HEK293 (cell line): ENCODE measurements around the gene ERRFI1.

Experiments
- HOXA7 ChIP-seq: sonication (generic); formaldehyde crosslinking; IDR thresholded peaks from 2 replicates; pipeline ENCODE4 v1.8.1; 2022; ENCODE audit warnings: missing genetic modification reagents, borderline replicate concordance
- HOXD13 ChIP-seq: sonication (generic); formaldehyde crosslinking; IDR thresholded peaks from 2 replicates; pipeline ENCODE4 v1.8.0; 2022; ENCODE audit warnings: missing genetic modification reagents, borderline replicate concordance
- IKZF3 ChIP-seq: fragments of 450-650 bp; IDR thresholded peaks from 2 replicates; pipeline ENCODE4 v1.5.0; 2018; ENCODE audit warnings: missing biosample characterization, mild to moderate bottlenecking, missing genetic modification characterization, moderate library complexity
- KLF10 ChIP-seq: fragments of 450-650 bp; IDR thresholded peaks from 2 replicates; pipeline ENCODE4 v1.5.1; 2018; ENCODE audit warnings: missing biosample characterization, mild to moderate bottlenecking, missing genetic modification characterization
- PATZ1 ChIP-seq: fragments of 450-650 bp; formaldehyde crosslinking; IDR thresholded peaks from 2 replicates; pipeline ENCODE4 v1.5.1; 2016; ENCODE audit warnings: missing biosample characterization, missing genetic modification characterization
- PBX3 ChIP-seq: sonication (generic); formaldehyde crosslinking; IDR thresholded peaks from 2 replicates; pipeline ENCODE4 v1.8.1; 2022; ENCODE audit warnings: mild to moderate bottlenecking, moderate library complexity, missing genetic modification reagents
- PRDM6 ChIP-seq: fragments of 450-650 bp; formaldehyde crosslinking; IDR thresholded peaks from 2 replicates; pipeline ENCODE4 v1.5.1; 2017; ENCODE audit warnings: missing biosample characterization, missing genetic modification characterization
- ZBTB1 ChIP-seq: fragments of 450-650 bp; formaldehyde crosslinking; IDR thresholded peaks from 2 replicates; pipeline ENCODE4 v1.5.1; 2016; ENCODE audit warnings: missing biosample characterization, missing genetic modification characterization
- ZBTB11 ChIP-seq: fragments of 450-650 bp; formaldehyde crosslinking; conservative IDR thresholded peaks from 2 replicates; pipeline ENCODE4 v1.5.1; 2016; ENCODE audit warnings: low read depth, missing biosample characterization, missing genetic modification characterization
- ZBTB17 ChIP-seq: fragments of 450-650 bp; formaldehyde crosslinking; IDR thresholded peaks from 2 replicates; pipeline ENCODE4 v1.5.1; 2016; ENCODE audit warnings: missing biosample characterization, missing genetic modification characterization
- ZBTB20 ChIP-seq: fragments of 450-650 bp; formaldehyde crosslinking; IDR thresholded peaks from 2 replicates; pipeline ENCODE4 v1.5.1; 2016; ENCODE audit warnings: missing biosample characterization, missing genetic modification characterization
- ZNF155 ChIP-seq: fragments of 450-650 bp; formaldehyde crosslinking; IDR thresholded peaks from 2 replicates; pipeline ENCODE4 v1.5.1; 2016; ENCODE audit warnings: missing biosample characterization, missing genetic modification characterization
- ZNF16 ChIP-seq: fragments of 450-650 bp; formaldehyde crosslinking; IDR thresholded peaks from 2 replicates; pipeline ENCODE4 v1.5.1; 2016; ENCODE audit warnings: low read depth, missing biosample characterization, missing genetic modification characterization
- ZNF18 ChIP-seq: fragments of 450-650 bp; formaldehyde crosslinking; IDR thresholded peaks from 2 replicates; pipeline ENCODE4 v1.5.1; 2016; ENCODE audit warnings: missing biosample characterization, missing genetic modification characterization
- ZNF223 ChIP-seq: fragments of 450-650 bp; formaldehyde crosslinking; IDR thresholded peaks from 2 replicates; pipeline ENCODE4 v1.5.1; 2016; ENCODE audit warnings: missing biosample characterization, missing genetic modification characterization
- ZNF274 ChIP-seq, 2 experiments: fragments of 200-500 bp in 1 of 2; fragments of 450-650 bp in 1 of 2; sonication (Bioruptor generic) in 1 of 2; formaldehyde crosslinking in 1 of 2; IDR thresholded peaks; 2 replicates each; pipeline versions ENCODE4 v1.5.1 to v1.6.1; 2014 to 2016; ENCODE audit warnings: borderline replicate concordance in 1 of 2, inconsistent platforms in 1 of 2, low read length in 1 of 2, missing biosample characterization in 1 of 2, missing genetic modification characterization in 1 of 2
- ZNF426 ChIP-seq: fragments of 450-650 bp; formaldehyde crosslinking; IDR thresholded peaks from 2 replicates; pipeline ENCODE4 v1.5.1; 2017; ENCODE audit warnings: missing biosample characterization, missing genetic modification characterization, mild to moderate bottlenecking, inconsistent platforms, moderate library complexity
- ZNF48 ChIP-seq: fragments of 450-650 bp; formaldehyde crosslinking; IDR thresholded peaks from 2 replicates; pipeline ENCODE4 v1.5.1; 2016; ENCODE audit warnings: missing biosample characterization, missing genetic modification characterization
- ZNF654 ChIP-seq: fragments of 450-650 bp; formaldehyde crosslinking; IDR thresholded peaks from 2 replicates; pipeline ENCODE4 v1.5.1; 2016; ENCODE audit warnings: low read depth, missing biosample characterization, missing genetic modification characterization
- ZNF677 ChIP-seq: fragments of 450-650 bp; IDR thresholded peaks from 2 replicates; pipeline ENCODE4 v1.5.0; 2018; ENCODE audit warnings: missing biosample characterization, mild to moderate bottlenecking, missing genetic modification characterization, moderate library complexity
- ZNF792 ChIP-seq: fragments of 450-650 bp; formaldehyde crosslinking; IDR thresholded peaks from 2 replicates; pipeline ENCODE4 v1.5.1; 2016; ENCODE audit warnings: missing biosample characterization, missing genetic modification characterization
- ZSCAN23 ChIP-seq: fragments of 450-650 bp; formaldehyde crosslinking; IDR thresholded peaks from 2 replicates; pipeline ENCODE4 v1.5.1; 2016; ENCODE audit warnings: missing biosample characterization, missing genetic modification characterization
- TF ChIP-seq, protein P1 (sequence below): fragments of 450-650 bp; formaldehyde crosslinking; IDR thresholded peaks from 2 replicates; pipeline ENCODE4 v1.5.1; 2016; ENCODE audit warnings: missing biosample characterization, missing genetic modification characterization
- TF ChIP-seq, protein P2 (sequence below): fragments of 450-650 bp; formaldehyde crosslinking; IDR thresholded peaks from 2 replicates; pipeline ENCODE4 v1.5.1; 2017; ENCODE audit warnings: missing biosample characterization, missing genetic modification characterization

ERRFI1 gene

GRCh38 chr1:7975212-7975865 is 50.8 kb downstream of the ERRFI1 start (continued):
- TF ChIP-seq ZBTB11 (tag by site-specific recombination) (no peak), IKZF3 (tag by site-specific recombination) (0 out of 2 replicates have a peak, but pooled peaks have one; percentile 27), HOXD13 (no peak), PBX3 (no peak), ZNF274 (IDR thresholded peaks at IDR 0.05; ENCODE audit: low read length) (no peak), ZNF274 (tag by site-specific recombination; IDR thresholded peaks at IDR 0.05; ENCODE audit: borderline replicate concordance) (no peak), ZBTB1 (no peak), ZNF654 (tag by site-specific recombination) (peak; percentile 71), PATZ1 (tag by site-specific recombination) (no peak), ZNF223 (tag by site-specific recombination) (no peak), HOXA7 (CRISPR knock-in tag) (no peak), ZNF677 (tag by site-specific recombination) (no peak), ZBTB20 (tag by site-specific recombination) (no peak), ZNF792 (tag by site-specific recombination) (no peak), PRDM6 (no peak), ZNF48 (tag by site-specific recombination) (no peak), ZNF16 (no peak), ZSCAN23 (0 out of 2 replicates have a peak, but pooled peaks have one; percentile 17), KLF10 (tag by site-specific recombination) (no peak), ZNF426 (tag by site-specific recombination) (no peak), ZBTB17 (tag by site-specific recombination) (peak; percentile 60; the same call in 1 of the 2 replicates), ZNF18 (tag by site-specific recombination) (no peak), ZNF155 (no peak)
- TF ChIP-seq, protein P1, sequence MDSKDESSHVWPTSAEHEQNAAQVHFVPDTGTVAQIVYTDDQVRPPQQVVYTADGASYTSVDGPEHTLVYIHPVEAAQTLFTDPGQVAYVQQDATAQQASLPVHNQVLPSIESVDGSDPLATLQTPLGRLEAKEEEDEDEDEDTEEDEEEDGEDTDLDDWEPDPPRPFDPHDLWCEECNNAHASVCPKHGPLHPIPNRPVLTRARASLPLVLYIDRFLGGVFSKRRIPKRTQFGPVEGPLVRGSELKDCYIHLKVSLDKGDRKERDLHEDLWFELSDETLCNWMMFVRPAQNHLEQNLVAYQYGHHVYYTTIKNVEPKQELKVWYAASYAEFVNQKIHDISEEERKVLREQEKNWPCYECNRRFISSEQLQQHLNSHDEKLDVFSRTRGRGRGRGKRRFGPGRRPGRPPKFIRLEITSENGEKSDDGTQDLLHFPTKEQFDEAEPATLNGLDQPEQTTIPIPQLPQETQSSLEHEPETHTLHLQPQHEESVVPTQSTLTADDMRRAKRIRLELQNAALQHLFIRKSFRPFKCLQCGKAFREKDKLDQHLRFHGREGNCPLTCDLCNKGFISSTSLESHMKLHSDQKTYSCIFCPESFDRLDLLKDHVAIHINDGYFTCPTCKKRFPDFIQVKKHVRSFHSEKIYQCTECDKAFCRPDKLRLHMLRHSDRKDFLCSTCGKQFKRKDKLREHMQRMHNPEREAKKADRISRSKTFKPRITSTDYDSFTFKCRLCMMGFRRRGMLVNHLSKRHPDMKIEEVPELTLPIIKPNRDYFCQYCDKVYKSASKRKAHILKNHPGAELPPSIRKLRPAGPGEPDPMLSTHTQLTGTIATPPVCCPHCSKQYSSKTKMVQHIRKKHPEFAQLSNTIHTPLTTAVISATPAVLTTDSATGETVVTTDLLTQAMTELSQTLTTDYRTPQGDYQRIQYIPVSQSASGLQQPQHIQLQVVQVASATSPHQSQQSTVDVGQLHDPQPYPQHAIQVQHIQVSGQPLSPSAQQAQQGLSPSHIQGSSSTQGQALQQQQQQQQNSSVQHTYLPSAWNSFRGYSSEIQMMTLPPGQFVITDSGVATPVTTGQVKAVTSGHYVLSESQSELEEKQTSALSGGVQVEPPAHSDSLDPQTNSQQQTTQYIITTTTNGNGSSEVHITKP (tag by site-specific recombination), result no peak
- TF ChIP-seq, protein P2, sequence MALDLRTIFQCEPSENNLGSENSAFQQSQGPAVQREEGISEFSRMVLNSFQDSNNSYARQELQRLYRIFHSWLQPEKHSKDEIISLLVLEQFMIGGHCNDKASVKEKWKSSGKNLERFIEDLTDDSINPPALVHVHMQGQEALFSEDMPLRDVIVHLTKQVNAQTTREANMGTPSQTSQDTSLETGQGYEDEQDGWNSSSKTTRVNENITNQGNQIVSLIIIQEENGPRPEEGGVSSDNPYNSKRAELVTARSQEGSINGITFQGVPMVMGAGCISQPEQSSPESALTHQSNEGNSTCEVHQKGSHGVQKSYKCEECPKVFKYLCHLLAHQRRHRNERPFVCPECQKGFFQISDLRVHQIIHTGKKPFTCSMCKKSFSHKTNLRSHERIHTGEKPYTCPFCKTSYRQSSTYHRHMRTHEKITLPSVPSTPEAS (tag by site-specific recombination), result no peak
